Amygdala (tissue), 56 donors: ENCODE measurements around the gene PLCH1.

Experiments
- DNase-seq, 56 donors: peaks; one replicate each; lab custom pipeline; 2025; lab: John Stamatoyannopoulos, UW

PLCH1 gene

DNA sequence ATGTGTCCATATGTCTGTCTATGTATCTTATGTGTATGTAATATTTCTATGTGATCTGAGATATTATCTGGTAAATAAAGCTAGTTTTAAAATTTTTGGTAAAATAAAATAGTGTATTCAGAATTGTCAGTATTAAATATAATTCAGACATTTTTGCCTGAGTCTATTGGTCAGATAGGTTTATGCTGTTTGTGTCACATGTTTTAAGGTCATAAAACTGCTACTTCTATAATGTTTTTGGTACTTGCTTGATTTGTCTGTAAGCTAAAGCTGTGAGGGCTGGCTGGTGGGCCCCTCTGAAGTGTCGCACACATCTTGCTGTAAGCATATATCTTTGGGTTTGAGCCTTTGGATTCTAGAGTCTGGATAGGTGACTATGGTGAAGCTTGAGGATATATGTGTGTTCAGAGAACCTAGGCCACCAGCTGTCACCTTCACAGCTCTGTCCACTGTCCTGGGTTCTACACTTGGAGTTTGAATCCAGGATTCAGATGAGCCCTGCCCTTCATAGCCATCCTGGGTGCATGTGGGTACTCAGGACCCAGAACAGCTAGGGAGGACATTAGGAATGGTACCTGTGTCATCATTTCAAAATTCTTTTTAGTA lies 379.6 kb downstream of the PLCH1 start:
- no peak for DNase-seq

DNA sequence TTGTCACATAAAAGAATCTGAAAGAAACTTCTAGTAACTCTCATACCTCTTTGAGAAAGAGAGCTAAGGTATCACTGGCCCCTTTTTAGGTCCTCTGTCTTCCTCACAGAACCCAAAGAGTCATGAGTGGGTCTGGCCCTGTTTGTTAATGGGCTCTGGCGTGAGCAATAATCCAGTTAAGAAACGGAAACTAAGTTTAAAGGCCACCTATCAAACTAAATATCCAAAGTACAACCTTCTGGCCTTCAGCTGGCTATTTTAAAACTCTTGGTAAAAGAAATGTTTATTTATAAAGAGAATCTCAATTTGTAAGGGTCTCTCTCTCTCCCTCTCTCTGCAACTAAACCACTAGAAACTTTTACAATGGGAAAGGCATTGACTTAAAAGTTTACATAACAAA lies 380.4 kb downstream of the PLCH1 start:
- no peak for DNase-seq

DNA sequence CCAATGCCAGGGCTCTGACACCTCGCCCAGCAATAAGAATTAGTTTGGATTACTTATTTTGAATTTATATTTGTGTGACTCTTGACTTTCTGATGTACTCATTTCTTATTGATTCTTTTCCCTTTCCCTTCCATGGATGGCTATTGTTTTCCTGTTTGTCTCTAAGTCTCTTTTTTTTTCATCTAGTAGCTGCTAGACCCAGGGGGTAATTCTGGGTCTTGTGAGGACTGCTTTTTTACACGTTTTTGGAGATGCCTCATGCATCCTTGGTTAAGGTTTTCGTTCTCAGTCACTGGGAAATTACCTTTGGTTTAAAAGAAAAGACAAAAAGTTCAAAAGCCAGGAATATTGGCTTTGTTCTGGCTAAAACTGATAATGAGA lies 381.2 kb downstream of the PLCH1 start:
- no peak for DNase-seq

- DNase-seq: no peak
Measured at GRCh38 chr3:155362808-155363689, 381.8 kb downstream of the PLCH1 start.

GRCh38 chr3:155360281-155360680 lies 384.6 kb downstream of the PLCH1 start:
- DNase-seq: no peak

DNA sequence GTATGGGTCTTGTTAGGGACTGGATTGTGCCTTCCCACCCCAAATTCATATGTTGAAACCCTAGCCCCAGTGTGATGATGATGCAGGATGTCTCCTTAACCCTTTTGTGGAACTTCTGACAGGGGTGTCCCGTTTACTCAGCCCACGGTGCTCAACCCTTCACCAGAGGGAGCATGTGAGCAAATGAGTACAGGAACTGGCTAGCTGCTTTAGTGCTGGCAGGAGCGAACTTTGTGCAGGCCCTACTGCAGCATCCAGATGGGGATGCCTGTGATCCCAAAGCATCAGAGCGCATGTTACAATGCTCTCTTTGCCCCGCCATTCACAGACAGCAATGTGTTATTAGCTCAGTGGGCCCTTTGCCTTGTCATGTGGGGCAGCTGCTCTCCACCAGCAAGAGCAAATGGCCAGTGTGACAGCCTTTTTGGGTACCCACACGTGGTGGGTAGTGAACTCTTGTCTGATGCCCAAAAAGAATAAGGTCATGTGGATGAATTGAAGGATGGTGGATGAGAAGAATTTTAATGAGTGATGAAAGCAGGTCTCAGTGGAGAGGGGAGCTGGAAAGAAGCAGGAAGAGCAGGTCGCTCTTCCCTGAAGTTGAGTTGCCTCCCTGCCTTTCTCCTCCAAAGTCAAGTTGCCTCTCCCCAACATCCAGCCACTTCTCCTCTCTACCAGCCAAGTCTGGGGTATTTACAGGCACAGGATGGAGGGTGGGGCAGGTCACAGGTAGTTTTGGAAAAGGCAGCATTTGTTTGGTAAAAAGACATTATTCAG lies 388.1 kb downstream of the PLCH1 start:
- DNase-seq: peak in 4 of 56 donors; percentile 5 to 11 (median 9)

GRCh38 chr3:155354658-155355057 lies 390.2 kb downstream of the PLCH1 start:
- no peak for DNase-seq

GRCh38 chr3:155352900-155353490 lies 391.9 kb downstream of the PLCH1 start:
- DNase-seq: peak in 1 of 56 donors; percentile 33

DNA sequence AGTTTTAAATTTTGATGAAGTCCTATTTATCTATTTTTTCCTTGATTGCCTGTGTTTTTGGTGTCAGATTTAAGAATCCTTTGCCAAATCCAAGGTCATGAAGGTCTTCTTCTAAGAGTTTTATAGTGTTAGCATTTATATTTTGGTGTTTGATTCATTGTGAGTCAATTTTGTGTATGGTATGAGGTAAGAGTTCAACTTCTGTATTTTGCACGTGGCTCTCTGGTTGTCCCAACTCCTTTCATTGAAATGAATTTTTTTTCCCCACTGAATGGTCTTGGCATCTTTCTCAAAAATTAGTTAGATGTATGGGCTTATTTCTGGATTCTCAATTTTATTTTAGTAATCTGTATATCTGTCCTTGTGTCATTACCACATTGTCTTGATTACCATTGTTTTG lies 394.3 kb downstream of the PLCH1 start:
- DNase-seq: no peak

GRCh38 chr3:155347901-155348300 lies 397.0 kb downstream of the PLCH1 start:
- DNase-seq: no peak

DNA sequence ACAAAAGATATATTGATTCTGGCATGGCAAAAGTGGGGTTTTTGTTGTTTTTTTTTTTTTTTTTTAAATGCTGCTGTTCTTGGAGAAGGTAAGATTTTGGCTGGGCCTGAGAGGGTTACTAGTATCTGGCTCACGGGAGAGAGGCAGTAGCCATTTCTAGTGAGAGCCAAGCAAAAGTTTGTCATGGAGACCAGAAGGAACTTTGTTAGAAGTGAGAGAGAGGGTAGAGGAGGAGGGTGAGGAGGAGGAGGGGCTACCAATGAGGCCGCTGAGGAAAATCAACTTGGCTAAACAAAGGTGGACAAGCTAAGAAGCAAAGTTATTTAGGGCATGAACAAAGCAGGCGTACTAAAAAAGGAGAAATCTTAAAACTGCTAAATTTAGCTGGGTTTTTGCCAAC lies 402.5 kb downstream of the PLCH1 start:
- peak in 8 of 56 donors; percentile 6 to 45 (median 20) for DNase-seq

- no peak for DNase-seq
Measured at GRCh38 chr3:155339052-155339451, 405.8 kb downstream of the PLCH1 start.

- DNase-seq: no peak
Measured at GRCh38 chr3:155335724-155336354, 409.0 kb downstream of the PLCH1 start.

- no peak for DNase-seq
Measured at GRCh38 chr3:155334914-155335723, 409.8 kb downstream of the PLCH1 start.

GRCh38 chr3:155334215-155334913 lies 410.5 kb downstream of the PLCH1 start:
- DNase-seq: no peak

DNA sequence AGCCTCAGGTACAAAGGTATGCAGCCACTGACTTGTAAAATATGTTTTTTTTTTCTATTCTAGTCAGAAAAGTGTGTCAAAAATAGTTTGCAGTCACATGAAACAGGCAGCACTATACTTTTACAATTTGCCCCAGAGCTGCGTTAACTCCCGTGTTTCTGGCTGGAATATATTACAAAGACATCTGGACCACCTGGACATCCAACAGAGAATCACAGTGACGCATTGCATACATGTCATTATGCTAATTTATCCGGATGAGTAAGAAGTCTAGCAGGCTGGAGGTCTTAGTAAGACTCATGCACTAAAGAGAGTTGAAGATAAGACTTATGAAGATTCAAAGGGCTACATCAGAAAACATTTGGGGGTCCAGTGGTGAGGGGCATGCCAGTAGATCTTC lies 412.2 kb downstream of the PLCH1 start:
- DNase-seq: no peak

- no peak for DNase-seq
Measured at GRCh38 chr3:155331078-155331477, 413.8 kb downstream of the PLCH1 start.

DNA sequence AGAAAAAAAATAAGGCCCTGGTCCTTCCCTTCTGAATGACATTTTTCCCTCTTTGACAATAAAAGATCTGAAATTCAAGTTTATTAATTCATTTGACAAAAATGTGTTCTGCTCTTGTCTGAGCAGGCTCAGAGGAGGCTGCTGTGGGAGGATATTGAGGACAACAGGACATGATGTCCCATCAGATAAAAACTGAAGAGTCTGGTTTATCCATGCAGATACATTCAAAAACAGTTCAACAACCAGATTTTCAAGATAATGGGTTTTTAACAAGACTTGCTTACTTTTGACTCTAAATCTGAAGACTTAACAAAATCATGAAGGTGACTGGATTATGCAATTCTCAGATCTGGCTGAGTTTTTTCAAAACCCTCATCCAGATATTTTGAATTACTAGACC lies 414.5 kb downstream of the PLCH1 start:
- DNase-seq: no peak

DNA sequence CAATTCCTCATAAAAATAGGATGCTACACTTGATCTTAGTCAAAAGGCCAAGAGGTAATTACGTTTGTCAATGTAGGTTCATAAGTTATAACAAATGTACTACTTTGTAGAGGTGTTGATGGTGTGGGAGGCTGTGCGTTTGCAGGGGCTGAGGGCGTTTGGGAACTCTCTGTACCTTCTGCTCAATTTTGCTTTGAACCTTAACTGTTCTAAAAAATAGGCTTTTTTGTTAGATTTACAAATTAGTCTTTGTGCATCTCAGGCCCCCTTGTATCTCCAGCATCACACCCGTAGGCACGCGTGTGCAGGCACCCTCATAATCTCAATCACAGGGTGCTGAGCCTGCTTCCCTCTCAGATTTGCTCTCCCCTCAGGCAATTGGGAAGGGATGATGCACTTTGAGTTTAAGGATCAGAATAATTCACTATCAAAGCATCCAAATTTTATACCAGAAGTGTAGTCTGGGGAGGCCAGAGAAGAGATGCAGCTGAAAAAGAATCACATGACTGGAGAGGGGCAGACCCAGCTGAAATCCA lies 415.3 kb downstream of the PLCH1 start:
- DNase-seq: no peak
